ENCODE results near the gene KCTD14.

GRCh38 chr11:78040691-78041379 is 17.8 kb upstream of the KCTD14 start:
- TF ChIP-seq, protein P1, sequence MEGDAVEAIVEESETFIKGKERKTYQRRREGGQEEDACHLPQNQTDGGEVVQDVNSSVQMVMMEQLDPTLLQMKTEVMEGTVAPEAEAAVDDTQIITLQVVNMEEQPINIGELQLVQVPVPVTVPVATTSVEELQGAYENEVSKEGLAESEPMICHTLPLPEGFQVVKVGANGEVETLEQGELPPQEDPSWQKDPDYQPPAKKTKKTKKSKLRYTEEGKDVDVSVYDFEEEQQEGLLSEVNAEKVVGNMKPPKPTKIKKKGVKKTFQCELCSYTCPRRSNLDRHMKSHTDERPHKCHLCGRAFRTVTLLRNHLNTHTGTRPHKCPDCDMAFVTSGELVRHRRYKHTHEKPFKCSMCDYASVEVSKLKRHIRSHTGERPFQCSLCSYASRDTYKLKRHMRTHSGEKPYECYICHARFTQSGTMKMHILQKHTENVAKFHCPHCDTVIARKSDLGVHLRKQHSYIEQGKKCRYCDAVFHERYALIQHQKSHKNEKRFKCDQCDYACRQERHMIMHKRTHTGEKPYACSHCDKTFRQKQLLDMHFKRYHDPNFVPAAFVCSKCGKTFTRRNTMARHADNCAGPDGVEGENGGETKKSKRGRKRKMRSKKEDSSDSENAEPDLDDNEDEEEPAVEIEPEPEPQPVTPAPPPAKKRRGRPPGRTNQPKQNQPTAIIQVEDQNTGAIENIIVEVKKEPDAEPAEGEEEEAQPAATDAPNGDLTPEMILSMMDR (IDR thresholded peaks at IDR 0.05) = no peak
- no peak for TF ChIP-seq POLR2A (IDR thresholded peaks at IDR 0.05)
